Transverse colon (tissue), 4 donors: ENCODE data around the gene SMG5. TPM values are rescaled to one million over a fixed set of nuclear protein-coding genes. Genes with fewer than 3 reads are reported as not detected.
"Not testable (repeated sequence)": the region's sequence is repeated elsewhere in the genome, so short reads cannot be mapped to it uniquely, and the experiment has no call there.

Experiments used
- DNase-seq: peaks from one replicate; pipeline ENCODE4 v3.0.0-alpha.2; 2019
- H3K27ac ChIP-seq, 4 donors: fragments of 200-600 bp; sonication (generic); 2 replicates each; pipeline ENCODE4 v1.5.1; 2016 to 2018; ENCODE audit warnings: inconsistent platforms in 4 of 4
- H3K27me3 ChIP-seq: fragments of 200-600 bp; sonication (generic); 2 replicates; pipeline ENCODE4 v1.5.1; 2017; ENCODE audit warnings: inconsistent platforms
- H3K36me3 ChIP-seq, 4 donors: fragments of 200-600 bp; sonication (generic); 2 replicates each; pipeline ENCODE4 v1.5.1; 2017 to 2019; ENCODE audit warnings: inconsistent platforms in 4 of 4
- H3K4me1 ChIP-seq, 4 donors: fragments of 200-600 bp; sonication (generic); 2 replicates each; pipeline ENCODE4 v1.5.1; 2017 to 2020; ENCODE audit warnings: inconsistent platforms in 4 of 4
- H3K4me3 ChIP-seq, 4 donors: fragments of 200-600 bp; sonication (generic); 1 replicate in 1 of 4; 2 replicates in 3 of 4; pipeline versions ENCODE4 v1.5.1 to v1.6.1; 2017 to 2019; ENCODE audit warnings: inconsistent platforms in 4 of 4
- H3K9me3 ChIP-seq, 2 donors: fragments of 200-600 bp; sonication (generic); 2 replicates each; pipeline ENCODE4 v1.5.1; 2017 to 2019; ENCODE audit warnings: inconsistent platforms in 2 of 2
- CTCF ChIP-seq, 5 experiments: fragments of 200-600 bp in 3 of 5; fragments of 450-650 bp in 2 of 5; sonication (generic) in 3 of 5; IDR thresholded peaks; 1 replicate in 2 of 5; 2 replicates in 3 of 5; pipeline ENCODE4 v1.5.1; 2016 to 2017; ENCODE audit warnings: antibody characterized with exemption in 5 of 5, inconsistent platforms in 3 of 5, mild to moderate bottlenecking in 2 of 5, moderate library complexity in 1 of 5
- EP300 ChIP-seq: sonication (generic); formaldehyde crosslinking; IDR thresholded peaks from one replicate; pipeline ENCODE4 v1.6.1; 2017; ENCODE audit warnings: antibody characterized with exemption, low read depth
- POLR2A ChIP-seq: fragments of 450-650 bp; IDR thresholded peaks from one replicate; pipeline ENCODE4 v1.6.1; 2016; ENCODE audit warnings: antibody characterized with exemption, mild to moderate bottlenecking, moderate library complexity
- POLR2AphosphoS5 ChIP-seq, 3 donors: sonication (generic); formaldehyde crosslinking; IDR thresholded peaks; one replicate each; pipeline ENCODE4 v1.6.1; 2016; ENCODE audit warnings: antibody characterized with exemption in 3 of 3
- WGBS, 2 donors: methylation state at CpG; one replicate each; pipeline ENCODE4 v1.1.5; 2018; ENCODE audit warnings: low coverage in 1 of 2; 5-methylcytosine and 5-hydroxymethylcytosine counted together
- in situ Hi-C, 4 donors: fragments of 200-750 bp; cut with MboI; loops; one replicate each; pipeline versions ENCODE4 v1.15.0 to v1.15.1; 2017; ENCODE audit warnings: low sequenced_read_pairs in 3 of 4, low pct_ligation_motif_present in 1 of 4, low pct_unique_long_range_greater_than_20kb in 1 of 4
- intact Hi-C: fragments of 100-400 bp; cut with DNase I; formaldehyde crosslinking; loops from one replicate; pipeline ENCODE4 v1.15.1; 2023; ENCODE audit warnings: low total_unique reads
- total RNA-seq, 4 donors: library from RNA; depleted of rRNA; stranded (reverse); fragments of >200 nt; gene quantifications; one replicate each; pipeline ENCODE4 v1.1.0, GENCODE V29; 2016

SMG5 gene
- total RNA-seq: 100 to 1,000 TPM in 2 of 4 donors, 10 to 100 TPM in 2; 72.1 to 134 (median 102) TPM

GRCh38 chr1:156282479-156283222 lies at the start of gene SMG5:
TSS of gene SMG5 (minus strand) at chr1:156282825. CDS start at chr1:156282680, 145 bp downstream.
- Histone ChIP-seq H3K27ac (peak within 1 kb of the TSS; percentile 90 to 95 (median 92)), H3K36me3 (peaks cover 0 to 9% (median 4%) of the 10 kb centered on the region in 4 donors), H3K4me1 (peaks cover 8 to 39% (median 21%) of the 10 kb centered on the region in 4 donors), H3K4me3 (peak within 1 kb of the TSS; percentile 79 to 94 (median 88)), H3K27me3 (no peaks in the 10 kb centered on the region), H3K9me3 (no peaks in the 10 kb centered on the region)
- in situ Hi-C loops: no loop called here
- TF ChIP-seq EP300: no peak
- TF ChIP-seq POLR2A: peak; percentile 96
- peak; percentile 73 to 96 (median 93) for TF ChIP-seq POLR2AphosphoS5 (IDR thresholded peaks at IDR 0.05)
- WGBS, 2 donors: 0% methylated on average over 42 of the region's 50 CpGs; no CpG with 5 or more reads in 1 of the 2 donors
- intact Hi-C loops: no loop called here
- DNase-seq: peak; percentile 97

- H3K4me3 ChIP-seq, H3K4me1 ChIP-seq, H3K9me3 ChIP-seq, H3K27me3 ChIP-seq, in situ Hi-C loops, H3K27ac ChIP-seq, DNase-seq, intact Hi-C loops: not testable (repeated sequence)
- WGBS, 2 donors: 92 to 93% methylated on average over 9 of the region's 9 CpGs
- H3K36me3 ChIP-seq: peaks cover 0 to 73% (median 35%) of the 10 kb centered on the region in 4 donors
These were observed 40.6 kb upstream of the SMG5 start for GRCh38 chr1:156323179-156323578.

DNA sequence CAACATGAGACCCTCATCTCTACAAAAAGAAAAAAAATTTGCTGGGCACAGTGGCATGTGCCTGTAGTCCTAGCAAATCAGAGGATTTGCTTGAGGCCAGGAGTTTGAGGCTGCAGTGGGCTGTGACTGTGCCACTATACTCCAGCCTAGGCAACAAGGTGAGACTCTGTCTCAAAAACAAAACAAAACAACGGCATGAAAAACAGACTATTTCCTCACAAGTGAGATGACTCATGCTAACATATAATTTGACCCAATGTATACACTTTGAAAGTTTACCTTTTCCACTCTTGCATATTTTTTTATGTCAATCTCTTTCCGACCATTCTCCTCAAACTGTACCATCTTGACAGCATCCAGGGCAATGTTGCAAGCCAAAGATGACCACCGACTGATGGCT lies 37.9 kb upstream of the SMG5 start:
- DNase-seq: no peak
- peaks cover 0 to 95% (median 46%) of the 10 kb centered on the region in 4 donors for H3K36me3 ChIP-seq
- in situ Hi-C loops: no loop called here
- 74 to 88% methylated on average over 3 of the region's 3 CpGs for WGBS, 2 donors
- TF ChIP-seq EP300 (no peak), CTCF (IDR thresholded peaks at IDR 0.05) (no peak), POLR2A (no peak), POLR2AphosphoS5 (IDR thresholded peaks at IDR 0.05) (no peak)
- no peaks in the 10 kb centered on the region for H3K4me1 ChIP-seq
- H3K27ac ChIP-seq: no peak overlapping the region
- intact Hi-C loops: no loop called here
- no peaks in the 10 kb centered on the region for H3K27me3 ChIP-seq
- H3K9me3 ChIP-seq: no peaks in the 10 kb centered on the region
- H3K4me3 ChIP-seq: no peak overlapping the region

- no peak for DNase-seq
- H3K4me1 ChIP-seq: no peaks in the 10 kb centered on the region
- in situ Hi-C loops (no loop called here), intact Hi-C loops (no loop called here)
- H3K9me3 ChIP-seq: no peaks in the 10 kb centered on the region
- no peaks in the 10 kb centered on the region for H3K27me3 ChIP-seq
- WGBS, 2 donors: 83 to 91% methylated on average over 1 of the region's 1 CpG
- TF ChIP-seq POLR2A (no peak), CTCF (IDR thresholded peaks at IDR 0.05) (peak; percentile 31 to 50 (median 39))
- no peak overlapping the region for H3K27ac ChIP-seq
- H3K4me3 ChIP-seq: no peak overlapping the region
- H3K36me3 ChIP-seq: peaks cover 0 to 96% (median 46%) of the 10 kb centered on the region in 4 donors
These were observed 37.0 kb upstream of the SMG5 start for GRCh38 chr1:156319664-156320063.

DNA sequence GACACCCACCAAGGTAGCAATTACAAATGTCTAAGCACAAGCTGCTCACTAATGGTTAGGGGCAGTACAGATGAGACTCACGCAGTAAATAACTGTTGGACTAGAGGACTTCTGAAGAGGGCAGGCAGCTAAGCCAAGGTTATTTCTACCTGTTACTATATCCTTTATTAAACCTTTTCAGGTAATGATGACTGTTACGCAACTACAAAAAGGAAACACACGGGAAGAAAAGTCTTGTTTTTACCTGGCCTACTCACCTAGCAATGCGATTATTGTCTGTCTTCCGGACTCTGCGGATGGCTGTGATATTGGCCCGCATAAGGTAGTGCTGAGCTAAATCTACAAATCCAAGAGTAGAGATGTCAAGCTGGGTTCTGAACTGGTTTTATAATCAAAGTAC lies 34.3 kb upstream of the SMG5 start:
- in situ Hi-C loops: no loop called here
- intact Hi-C loops: no loop called here
- 91 to 93% methylated on average over 6 to 7 of the region's 7 CpGs for WGBS, 2 donors
- no peak overlapping the region for H3K4me3 ChIP-seq
- DNase-seq: no peak
- H3K9me3 ChIP-seq: no peaks in the 10 kb centered on the region
- no peaks in the 10 kb centered on the region for H3K4me1 ChIP-seq
- H3K36me3 ChIP-seq: peaks cover 0 to 90% (median 43%) of the 10 kb centered on the region in 4 donors
- no peak overlapping the region for H3K27ac ChIP-seq
- TF ChIP-seq POLR2AphosphoS5 (IDR thresholded peaks at IDR 0.05) (no peak), CTCF (IDR thresholded peaks at IDR 0.05) (no peak), EP300 (no peak), POLR2A (no peak)
- H3K27me3 ChIP-seq: no peaks in the 10 kb centered on the region
